Measurements from ENCODE around the gene PCYT1A.
"Not testable (repeated sequence)": the region's sequence is repeated elsewhere in the genome, so short reads cannot be mapped to it uniquely, and the experiment has no call there.

Gene PCYT1A

DNA sequence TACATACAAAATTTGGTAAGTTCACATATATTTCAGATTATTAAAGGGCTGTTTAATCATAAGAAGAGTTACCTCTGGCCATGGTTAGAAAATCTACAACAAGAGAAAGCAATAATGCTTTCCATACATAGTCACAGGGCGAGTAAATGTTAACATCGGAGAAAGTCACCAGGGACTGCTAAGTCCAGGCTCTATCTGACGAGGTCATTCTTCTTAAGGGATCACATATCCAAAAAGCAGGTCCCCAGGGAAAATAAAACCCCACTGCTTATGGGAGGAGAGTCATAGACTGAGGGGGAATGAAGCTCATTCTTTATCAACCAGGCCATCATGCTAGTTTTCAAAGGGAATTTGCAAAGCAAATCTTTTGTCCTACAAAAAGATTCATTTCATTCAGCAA, 3.1 kb downstream of the PCYT1A start:
- FAIRE-seq: no peak

DNA sequence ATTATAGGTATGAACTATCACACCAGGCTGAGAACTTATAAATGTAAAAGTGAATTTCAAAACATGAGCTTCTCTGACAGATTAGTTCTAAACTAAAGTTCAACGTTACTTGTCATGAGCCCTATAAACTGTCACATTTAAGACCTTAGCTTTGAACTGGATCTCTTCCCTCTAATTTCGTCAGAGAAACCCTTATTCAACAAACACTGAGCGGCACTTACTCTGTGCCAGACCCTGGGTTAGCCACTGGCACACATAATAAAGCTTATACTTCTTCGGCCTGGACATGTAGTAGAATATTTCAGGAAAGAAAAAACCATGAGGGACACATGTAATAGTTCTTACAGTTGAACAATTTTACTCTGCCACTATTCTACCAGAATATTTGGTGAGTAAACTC, 5.6 kb downstream of the PCYT1A start:
- no peak for FAIRE-seq

- FAIRE-seq: no peak
Measured at GRCh38 chr3:196280689-196281440, 6.7 kb downstream of the PCYT1A start.

GRCh38 chr3:196275126-196275525, 12.4 kb downstream of the PCYT1A start:
- FAIRE-seq: no peak

DNA sequence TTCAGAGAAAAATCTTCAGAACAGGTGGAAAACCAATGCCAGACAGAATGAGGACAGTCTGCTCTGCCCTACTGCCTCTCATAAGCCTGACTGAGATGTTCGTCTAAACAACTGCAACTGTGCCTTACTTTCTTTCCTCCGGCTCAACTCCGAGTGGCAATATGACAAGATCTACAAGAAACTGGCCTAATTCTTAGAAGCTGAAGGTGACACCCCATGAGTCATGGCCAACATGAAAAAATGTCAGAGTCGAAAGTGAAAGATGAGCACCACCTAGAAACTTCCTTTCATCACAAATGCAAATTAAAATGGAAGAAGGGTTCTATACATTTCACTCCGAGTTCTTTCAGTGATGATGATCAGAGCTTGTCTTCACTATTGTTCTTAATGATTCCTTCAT, 12.9 kb downstream of the PCYT1A start:
- no peak for FAIRE-seq

DNA sequence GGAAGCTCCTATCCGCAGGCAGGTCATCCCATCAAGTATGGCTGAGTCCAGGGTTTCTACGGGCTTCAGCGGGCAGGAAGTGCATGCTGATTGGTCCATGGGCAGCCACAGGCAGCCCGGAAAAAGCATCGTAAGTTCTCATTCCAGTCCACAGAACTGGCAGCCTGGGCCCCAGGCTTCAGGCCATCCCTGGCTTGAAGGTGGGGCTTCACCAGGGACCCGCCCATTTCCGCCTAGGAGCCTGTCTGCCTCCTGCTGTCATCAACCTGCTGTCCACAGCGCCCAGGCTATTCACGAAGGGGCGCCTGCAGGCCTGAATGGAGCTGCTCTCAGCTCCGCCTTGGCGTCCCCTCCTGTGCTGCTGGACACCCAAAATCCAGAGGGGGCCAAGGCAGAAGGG, 13.9 kb downstream of the PCYT1A start:
- no peak for FAIRE-seq

GRCh38 chr3:196272826-196273225, 14.7 kb downstream of the PCYT1A start:
- no peak for FAIRE-seq

- no peak for FAIRE-seq
Measured at GRCh38 chr3:196270499-196270898, 17.0 kb downstream of the PCYT1A start.

GRCh38 chr3:196268284-196269163, 19.0 kb downstream of the PCYT1A start:
- FAIRE-seq: no peak

GRCh38 chr3:196263819-196264218, 23.7 kb downstream of the PCYT1A start:
- FAIRE-seq: no peak

DNA sequence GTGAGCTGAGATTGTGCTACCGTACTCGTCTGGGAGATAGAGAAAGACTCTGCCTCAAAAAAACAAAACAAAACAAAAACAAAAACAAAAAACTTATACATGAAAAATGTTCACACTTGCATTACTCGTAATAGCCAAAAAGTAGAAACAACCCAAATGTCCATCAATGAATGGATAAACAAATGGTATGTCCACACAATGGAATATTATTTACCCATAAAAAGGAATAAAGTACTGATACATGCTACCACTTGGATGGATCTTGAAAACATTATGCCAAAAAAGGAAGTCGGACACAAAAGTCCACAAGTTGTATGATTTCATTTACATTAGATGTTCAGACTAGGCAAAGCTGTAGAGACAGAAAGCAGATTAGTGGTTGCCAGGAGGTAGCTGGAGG, 26.7 kb downstream of the PCYT1A start:
- no peak for FAIRE-seq

- FAIRE-seq: no peak
Measured at GRCh38 chr3:196255776-196256175, 31.8 kb downstream of the PCYT1A start.

GRCh38 chr3:196254376-196255283, 32.9 kb downstream of the PCYT1A start:
- no peak for FAIRE-seq

DNA sequence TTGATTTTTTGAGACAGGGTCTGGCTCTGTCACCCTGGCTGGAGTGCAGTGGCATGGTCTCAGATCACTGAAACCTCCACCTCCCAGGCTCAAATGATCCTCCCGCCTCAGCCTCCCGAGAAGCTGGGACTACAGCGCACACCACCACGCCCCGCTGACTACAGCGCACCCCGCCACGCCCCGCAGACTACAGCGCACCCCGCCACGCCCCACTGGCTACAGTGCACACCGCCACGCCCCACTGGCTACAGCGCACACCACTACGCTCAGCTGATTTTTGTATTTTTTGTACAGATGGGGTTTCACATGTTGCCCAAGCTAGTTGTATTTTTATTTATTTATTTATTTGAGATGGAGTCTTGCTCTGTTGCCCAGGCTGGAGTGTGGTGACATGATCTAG, 35.6 kb downstream of the PCYT1A start:
- no peak for FAIRE-seq

GRCh38 chr3:196246612-196247308, 40.8 kb downstream of the PCYT1A start:
- FAIRE-seq: no peak

DNA sequence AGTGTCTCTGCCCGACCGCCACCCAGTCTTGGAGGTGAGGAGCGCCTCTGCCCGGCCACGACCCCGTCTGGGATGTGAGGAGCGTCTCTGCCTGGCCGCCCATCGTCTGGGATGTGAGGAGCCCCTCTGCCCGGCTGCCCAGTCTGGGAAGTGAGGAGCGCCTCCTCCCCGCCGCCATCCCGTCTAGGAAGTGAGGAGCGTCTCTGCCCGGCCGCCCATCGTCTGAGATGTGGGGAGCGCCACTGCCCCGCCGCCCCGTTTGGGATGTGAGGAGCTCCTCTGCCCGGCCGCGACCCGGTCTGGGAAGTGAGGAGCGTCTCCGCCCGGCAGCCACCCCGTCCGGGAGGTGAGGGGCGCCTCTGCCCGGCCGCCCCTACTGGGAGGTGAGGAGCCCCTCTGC, 43.4 kb downstream of the PCYT1A start:
- not testable (repeated sequence) for FAIRE-seq

GRCh38 chr3:196241704-196242103, 45.8 kb downstream of the PCYT1A start:
- no peak for FAIRE-seq

DNA sequence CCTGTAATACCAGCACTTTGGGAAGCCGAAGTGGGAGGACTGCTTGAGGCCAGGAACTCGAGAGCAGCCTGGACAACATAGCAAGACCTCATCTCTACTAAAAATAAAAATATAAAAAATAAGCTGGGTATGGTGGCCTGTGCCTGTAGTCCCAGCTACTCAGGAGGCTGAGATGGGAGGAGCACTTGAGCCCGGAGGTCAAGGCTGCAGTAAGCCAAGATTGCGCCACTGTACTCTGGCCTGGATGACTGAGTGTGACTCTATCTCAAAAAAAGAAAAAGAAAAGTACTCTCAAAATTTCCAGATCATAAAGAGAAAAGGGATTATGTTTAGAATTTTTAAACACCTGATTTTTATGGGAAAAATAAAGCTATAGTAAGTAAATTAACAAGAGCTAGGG, 47.1 kb downstream of the PCYT1A start:
- no peak for FAIRE-seq

DNA sequence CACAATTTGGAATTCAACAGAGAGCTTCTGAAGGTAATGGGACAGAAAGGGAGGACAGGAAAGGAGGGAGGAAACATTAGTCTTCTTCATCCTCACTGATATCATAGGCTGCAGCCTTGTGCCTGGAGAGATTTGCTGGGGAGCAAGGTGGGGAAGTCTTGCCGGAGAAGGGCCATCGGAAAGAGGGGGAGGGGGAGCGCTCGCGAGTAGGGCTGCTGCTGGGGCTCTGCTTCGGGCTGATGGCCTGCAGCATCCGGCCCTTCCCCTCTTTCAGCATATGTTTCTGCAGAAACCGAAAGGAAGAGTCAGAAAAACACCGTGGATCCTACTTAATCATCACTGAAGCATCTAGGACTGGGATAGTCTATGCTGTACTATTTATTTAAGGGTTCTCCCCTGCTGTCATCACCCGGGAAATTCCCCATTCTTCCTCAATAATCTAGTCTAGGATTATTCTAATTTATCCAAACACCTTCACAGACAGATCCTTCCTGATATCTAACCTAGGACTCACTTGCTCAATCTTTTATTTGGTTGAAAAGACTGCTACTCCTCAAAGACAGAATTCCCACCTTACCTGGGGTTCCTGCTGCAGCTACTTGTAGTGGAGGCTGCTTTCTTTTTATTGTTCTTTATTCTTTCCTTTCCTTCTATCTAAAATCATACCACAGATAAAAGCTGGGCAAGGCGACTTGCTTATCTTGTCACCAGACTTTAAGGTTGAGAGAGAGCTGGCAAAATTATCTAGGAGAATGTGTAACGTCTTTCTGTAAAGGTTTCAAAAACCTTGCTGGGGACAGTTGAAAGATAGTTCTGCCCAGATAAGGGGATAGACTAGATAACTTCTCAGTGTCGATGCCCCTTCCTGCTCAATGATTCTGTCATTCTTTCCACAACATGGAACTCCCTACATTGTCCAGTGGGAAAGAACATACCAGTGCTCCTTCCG, 48.6 kb downstream of the PCYT1A start:
- no peak for FAIRE-seq

GRCh38 chr3:196237203-196237602, 50.3 kb downstream of the PCYT1A start:
- no peak for FAIRE-seq

DNA sequence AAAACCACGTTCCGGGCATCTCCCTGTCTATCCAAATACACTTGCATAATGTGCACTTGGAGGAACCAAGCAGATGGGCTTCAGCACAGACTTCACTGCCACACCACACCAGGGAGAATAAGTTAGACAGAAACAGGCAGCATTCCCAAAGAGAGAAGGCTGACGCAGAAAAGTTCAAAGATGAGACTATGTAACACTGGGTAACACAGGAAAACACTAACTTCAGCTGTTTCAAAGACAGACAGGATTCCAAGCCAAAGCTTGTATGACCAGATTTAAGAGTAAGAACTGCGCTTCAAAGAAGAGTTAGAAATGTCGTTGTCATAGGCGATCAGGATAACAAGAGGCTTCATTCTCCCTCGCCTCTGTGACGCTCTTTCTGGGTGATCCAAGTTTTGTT, 51.3 kb downstream of the PCYT1A start:
- no peak for FAIRE-seq
